ENCODE measurements around the gene TMEM170A.
"Not testable (repeated sequence)": the region's sequence is repeated elsewhere in the genome, so short reads cannot be mapped to it uniquely, and the experiment has no call there.

TMEM170A gene

GRCh38 chr16:75452464-75453190, 11.9 kb downstream of the TMEM170A start:
- FAIRE-seq = no peak

DNA sequence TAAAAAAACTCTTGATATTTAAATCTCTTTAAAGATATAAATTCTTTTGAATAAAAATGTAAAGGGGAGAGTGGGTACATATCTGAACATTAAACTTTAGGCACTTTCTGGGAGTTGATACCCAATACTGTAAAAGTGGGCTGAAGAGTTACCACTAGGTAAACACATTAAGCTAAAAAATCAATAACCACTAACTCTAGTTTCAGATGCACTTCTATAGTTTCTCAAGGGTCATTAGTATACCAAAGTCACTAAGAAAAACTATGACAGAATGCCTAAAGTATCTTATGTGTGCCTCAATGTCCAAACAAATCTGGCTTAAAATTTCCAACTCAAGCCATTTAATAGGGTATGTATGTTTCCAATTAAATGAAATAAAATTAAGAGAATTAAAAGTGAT, 18.1 kb downstream of the TMEM170A start:
- no peak for FAIRE-seq

- FAIRE-seq = no peak
Observed at GRCh38 chr16:75445298-75445697, 19.2 kb downstream of the TMEM170A start.

DNA sequence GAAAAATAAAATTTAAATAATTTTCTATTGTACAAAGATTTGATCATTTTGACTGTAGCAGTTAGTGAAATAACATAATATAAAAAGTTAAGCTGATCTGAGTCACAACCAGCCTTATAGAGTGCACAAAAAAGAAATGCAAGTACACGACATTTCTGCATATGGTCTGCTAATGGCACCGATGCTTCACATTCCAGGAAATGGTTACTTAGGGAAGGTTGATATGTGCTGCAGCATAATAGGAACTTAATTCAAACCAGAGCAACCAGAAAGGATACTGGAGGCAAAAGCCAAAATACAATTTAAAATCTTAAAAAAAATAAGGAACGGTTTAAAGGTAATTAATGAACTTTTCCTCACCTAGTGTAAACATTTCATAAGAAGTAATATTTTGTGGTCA, 21.2 kb downstream of the TMEM170A start:
- no peak for FAIRE-seq

DNA sequence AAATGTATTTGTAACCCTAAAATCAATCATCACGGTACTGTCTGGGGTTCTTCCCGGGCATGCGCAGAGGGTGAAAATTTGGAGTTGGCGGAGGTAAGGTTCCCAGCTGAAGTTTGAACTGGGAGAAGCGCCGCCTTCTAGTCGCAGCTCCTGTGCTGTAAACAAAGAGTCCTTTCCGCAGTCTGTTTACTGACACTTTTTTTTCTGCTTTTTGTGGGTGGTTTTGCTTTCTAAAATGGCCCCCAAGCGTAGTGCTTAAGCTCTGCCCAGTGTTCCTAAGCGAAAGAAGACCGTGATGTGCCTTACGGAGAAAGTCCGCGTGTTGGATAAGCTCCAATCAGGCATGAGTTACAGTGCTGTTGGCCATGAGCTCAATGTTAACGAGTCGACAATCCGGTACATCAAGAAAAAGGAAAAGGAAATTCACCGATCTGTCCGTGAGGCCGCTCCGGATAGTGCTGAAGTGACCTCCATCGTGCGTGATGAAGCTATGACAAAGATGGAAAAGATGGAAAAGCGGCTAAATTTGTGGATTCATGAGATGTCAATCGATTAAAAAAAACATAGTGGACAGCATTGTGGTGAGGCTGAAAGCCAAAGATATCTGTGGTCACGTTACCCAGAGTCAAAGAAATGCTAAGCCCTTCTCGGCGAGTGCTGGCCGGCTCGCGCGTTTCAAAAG, 30.6 kb downstream of the TMEM170A start:
- no peak for FAIRE-seq

GRCh38 chr16:75432828-75433731, 31.4 kb downstream of the TMEM170A start, which contains the start of gene CFDP1:
TSS of gene CFDP1 (minus strand) at chr16:75433503. CDS start at chr16:75433352, 151 bp downstream.
- peak; percentile 60 for FAIRE-seq

DNA sequence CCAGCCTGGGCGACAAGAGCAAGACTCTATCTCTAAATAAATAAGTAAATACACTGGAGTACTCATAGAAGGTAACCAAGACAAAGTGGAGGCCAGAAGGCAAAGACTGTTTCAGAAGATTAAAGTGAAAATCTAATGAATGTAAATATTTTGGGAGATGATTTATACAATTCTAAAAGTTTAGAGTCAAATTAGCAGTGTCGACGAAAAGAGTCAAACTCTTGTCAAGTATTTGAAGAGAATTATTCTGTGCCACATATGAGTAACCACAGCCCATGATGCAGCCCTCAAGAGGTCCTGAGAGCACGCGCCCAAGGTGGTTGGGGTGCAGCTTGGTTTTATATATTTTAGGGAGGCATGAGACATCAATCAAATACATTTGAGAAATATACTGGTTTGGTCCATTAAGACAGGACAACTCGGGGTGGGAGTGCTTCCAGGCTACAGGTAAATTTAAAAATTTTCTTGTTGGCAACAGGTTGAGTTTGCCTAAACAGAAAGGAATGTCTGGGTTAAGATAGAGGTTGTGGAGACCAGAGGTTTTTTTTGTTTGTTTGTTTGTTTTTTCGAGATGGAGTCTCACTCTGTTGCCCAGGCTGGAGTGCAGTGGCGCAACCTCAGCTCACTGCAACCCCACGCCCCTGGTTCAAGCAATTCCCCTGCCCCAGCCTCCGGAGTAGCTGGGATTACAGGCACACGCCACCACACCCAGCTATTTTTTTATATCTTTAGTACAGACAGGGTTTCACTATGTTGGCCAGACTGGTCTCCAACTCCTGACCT, 34.7 kb downstream of the TMEM170A start:
- FAIRE-seq = no peak

GRCh38 chr16:75426524-75426923, 38.0 kb downstream of the TMEM170A start:
- FAIRE-seq = not testable (repeated sequence)

- not testable (repeated sequence) for FAIRE-seq
Observed at GRCh38 chr16:75424105-75424762, 40.3 kb downstream of the TMEM170A start.

DNA sequence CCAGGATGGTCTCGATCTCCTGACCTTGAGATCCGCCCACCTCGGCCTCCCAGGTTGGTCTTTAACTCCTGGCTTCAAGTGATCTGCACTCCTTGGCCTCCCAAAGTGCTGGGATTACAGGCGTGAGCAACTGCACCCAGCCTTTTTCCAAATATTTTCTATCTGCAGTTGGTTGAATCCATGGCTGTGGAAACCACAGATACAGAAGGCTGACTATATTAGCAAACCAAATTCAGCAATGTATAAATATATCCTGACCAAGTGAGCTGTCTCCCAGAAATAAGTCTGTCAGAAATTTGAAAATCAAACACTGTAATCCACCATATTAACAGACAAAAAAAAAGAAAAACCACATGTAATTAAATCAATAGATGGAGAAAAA, 40.8 kb downstream of the TMEM170A start:
- no peak for FAIRE-seq

DNA sequence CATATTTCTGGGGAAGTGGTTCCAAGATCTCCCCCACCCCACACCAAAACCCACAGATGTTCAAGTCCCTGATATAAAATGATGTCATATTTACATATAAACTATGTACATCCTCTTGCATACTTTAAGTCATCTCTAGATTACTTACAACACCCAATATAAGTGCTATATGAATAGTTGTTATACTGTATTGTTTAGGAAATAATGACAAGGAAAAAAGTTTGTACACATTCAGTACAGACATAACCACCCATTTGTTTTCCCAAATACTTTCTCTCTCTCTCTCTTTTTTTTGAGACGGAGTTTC, 42.7 kb downstream of the TMEM170A start:
- no peak for FAIRE-seq

DNA sequence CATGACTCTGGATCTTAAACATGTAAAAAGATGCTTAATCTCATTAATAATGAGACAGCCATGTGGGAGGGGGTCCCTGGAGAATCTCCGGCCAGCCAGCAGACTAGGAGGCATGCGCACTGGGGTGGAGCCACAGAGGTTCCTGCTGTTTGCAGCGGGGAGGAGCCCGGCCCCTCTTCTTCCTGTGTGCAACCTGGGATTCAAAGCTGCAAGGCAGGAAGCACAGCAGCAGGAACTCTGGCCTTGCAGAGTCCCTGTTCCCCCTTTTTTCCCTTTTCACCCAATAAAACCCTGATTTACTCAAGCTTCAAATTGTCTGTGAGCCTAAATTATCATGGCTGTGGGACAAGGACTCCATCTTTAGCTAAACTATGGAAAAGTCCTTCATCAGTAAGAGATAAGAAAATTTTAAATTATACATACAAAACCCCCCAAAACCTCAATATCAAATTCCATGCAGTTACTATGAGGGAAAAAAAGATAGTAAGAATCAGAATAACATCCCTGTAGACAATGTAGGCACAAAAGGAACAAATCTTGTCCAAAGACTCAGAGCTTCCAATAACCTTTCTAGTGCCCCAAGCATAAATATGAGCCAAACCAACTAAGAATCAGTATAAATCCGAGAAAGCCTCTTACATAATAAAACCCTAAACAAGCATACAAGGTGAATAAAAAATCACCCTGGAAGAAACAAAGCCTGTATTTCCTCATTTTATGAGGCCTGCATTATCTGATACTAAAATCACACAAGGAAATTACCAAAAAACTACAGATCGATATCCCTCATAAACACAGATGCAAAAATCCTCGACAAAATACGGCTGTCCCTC, 43.3 kb downstream of the TMEM170A start:
- FAIRE-seq = no peak

- FAIRE-seq = no peak
Observed at GRCh38 chr16:75416904-75417565, 47.5 kb downstream of the TMEM170A start.

DNA sequence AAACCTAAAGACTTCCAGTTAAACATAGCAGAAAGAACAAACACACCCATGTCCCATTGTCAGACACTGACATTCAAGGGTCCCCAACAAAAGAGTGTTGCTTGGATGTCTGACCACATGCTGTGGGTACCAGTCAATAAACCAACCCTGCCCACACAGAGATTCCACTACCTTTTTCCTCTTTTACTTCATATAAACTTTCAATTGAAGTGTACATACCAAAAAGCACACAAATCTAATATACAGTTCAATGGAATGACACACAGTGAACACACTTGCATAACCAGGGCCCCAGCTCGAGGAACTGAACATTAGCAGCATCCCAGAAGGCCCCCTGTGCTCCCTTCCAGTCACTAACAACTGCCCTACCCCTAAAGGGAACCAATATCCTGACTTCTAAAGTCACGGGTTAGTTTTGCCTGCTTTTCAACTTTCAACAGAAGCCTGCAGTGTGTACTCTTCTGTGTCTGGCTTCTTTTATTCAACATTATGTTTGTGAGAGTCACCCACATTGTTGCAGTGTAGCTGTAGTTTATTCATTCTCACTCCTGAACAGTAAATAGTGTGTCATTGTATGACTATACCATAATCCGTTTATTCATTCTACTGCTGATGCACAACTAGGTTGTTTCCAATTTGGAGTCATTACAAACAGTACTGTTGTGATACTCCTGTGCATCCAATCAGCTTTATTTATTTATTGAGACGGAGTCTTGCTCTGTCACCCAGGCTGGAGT, 49.2 kb downstream of the TMEM170A start:
- FAIRE-seq = no peak

DNA sequence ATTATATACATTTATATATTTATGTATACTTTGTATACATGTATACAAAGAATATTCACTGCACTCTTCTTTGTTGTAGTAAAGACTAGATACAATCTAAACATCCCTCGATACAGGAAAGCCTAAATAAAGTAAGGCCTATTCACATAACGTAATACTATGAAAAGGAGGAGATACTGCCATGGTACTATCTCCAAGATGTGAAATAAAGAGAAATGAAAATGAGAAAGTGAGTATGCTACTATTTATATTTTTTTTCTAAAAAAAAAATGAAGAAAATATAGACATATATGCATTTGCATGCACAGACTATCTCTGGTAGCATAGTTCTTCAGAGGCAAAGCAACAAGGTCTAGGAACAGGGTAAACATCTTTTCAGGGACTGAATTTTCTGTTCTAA, 50.5 kb downstream of the TMEM170A start:
- no peak for FAIRE-seq

GRCh38 chr16:75406943-75407342, 57.5 kb downstream of the TMEM170A start:
- no peak for FAIRE-seq

DNA sequence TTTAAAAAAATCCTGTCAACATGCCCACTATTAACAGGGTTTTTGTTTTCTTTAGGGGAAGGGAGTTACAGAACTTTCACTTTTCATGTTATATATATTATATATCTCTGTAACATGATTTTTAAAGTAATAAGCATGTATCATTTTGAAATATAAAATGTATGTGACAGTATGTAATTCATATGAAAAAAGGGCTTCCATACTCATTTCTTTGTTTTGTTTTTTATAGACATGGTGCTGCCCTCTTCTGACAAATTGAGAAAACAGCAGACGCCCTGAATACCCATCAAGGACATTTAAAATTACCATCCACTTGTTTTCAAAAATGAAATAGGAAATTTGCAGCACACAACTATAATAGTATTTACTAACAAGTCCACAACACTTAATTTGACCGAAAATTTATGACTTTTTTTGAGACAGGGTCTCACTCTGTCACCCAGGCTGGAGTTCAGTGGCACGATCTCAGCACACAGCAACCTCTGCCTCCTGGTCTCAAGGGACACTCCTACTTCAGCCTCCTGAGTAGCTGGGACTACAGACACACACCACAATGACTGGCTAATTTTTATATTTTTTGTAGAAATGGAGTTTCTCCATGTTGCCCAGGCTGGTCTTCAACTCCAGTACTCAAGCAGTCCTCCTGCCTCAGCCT, 61.5 kb downstream of the TMEM170A start:
- FAIRE-seq = peak; percentile 96

DNA sequence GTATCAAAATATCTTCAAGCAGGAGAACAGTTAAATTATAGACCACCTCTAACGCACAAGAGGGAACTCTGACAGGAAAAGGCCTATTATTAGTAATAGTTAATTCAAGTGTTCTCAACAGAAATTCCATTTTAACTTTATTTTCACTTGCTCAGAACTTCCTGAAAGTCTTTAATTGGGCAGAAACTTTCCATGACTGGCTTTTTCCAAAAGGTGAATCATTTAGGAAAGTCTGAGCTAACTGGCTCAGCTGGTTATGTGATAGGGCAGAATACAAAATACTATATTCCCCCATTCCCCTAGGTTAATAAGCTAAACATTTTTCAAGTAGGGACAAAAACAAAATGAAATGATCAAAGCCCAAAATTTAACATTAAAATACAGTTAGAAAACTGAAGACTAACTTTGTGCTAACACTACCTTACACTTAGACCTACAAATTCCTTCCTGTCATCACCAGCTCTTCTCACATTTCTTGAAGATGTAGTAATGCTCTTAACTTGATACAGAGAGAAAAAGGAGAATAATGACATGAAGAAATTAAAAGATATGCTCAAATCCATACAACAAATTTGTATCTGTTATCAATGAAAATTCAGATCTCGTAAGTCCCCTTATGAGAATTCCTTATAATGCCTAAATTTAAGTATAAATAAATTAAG, 62.2 kb downstream of the TMEM170A start:
- no peak for FAIRE-seq

DNA sequence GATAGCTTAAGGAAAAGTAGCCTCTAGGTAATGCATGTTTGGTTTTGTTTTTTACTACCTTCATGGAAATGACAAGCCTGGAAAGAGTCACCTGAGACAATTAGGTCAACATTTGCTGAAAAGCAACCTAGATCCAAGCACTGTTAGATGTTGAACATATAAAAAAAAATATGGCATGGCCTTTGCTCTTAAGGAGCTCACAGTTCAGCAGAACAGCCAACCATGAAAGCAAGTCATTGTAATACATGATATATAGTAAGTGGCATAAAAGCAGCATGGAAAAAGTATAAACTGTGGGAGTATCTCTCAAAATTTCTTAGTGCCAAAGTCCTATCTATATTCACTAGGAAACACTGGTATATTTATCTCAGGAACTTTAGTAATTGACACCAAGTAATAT, 62.8 kb downstream of the TMEM170A start:
- no peak for FAIRE-seq
